Measurements from ENCODE around the gene PRKCE. TPM values are rescaled to one million over a fixed set of nuclear protein-coding genes. Genes with fewer than 3 reads are reported as not detected.

The PRKCE gene
- total and polyA plus RNA-seq, 7 donors = 3.0 to 21.9 (median 15.8) TPM

- Histone ChIP-seq H3K4me1 (no peaks in the 10 kb centered on the region), H3K9me3 (no peaks in the 10 kb centered on the region), H3K27ac (no peak overlapping the region), H3K4me3 (no peak overlapping the region), H3K27me3 (no peaks in the 10 kb centered on the region), H3K36me3 (no peaks in the 10 kb centered on the region)
- WGBS, 2 donors = 86 to 89% methylated on average over 1 of the region's 1 CpG
- no peak for DNase-seq
- intact Hi-C loops (cut with DNase I) = no loop called here
- TF ChIP-seq, protein P1, sequence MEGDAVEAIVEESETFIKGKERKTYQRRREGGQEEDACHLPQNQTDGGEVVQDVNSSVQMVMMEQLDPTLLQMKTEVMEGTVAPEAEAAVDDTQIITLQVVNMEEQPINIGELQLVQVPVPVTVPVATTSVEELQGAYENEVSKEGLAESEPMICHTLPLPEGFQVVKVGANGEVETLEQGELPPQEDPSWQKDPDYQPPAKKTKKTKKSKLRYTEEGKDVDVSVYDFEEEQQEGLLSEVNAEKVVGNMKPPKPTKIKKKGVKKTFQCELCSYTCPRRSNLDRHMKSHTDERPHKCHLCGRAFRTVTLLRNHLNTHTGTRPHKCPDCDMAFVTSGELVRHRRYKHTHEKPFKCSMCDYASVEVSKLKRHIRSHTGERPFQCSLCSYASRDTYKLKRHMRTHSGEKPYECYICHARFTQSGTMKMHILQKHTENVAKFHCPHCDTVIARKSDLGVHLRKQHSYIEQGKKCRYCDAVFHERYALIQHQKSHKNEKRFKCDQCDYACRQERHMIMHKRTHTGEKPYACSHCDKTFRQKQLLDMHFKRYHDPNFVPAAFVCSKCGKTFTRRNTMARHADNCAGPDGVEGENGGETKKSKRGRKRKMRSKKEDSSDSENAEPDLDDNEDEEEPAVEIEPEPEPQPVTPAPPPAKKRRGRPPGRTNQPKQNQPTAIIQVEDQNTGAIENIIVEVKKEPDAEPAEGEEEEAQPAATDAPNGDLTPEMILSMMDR (IDR thresholded peaks at IDR 0.05) = no peak
- TF ChIP-seq EP300 (IDR thresholded peaks at IDR 0.05) = no peak
- no peak for TF ChIP-seq POLR2AphosphoS5 (IDR thresholded peaks at IDR 0.05)
- no peak for TF ChIP-seq POLR2A (IDR thresholded peaks at IDR 0.05)
Measured at GRCh38 chr2:45627911-45628310, 23.6 kb upstream of the PRKCE start.

DNA sequence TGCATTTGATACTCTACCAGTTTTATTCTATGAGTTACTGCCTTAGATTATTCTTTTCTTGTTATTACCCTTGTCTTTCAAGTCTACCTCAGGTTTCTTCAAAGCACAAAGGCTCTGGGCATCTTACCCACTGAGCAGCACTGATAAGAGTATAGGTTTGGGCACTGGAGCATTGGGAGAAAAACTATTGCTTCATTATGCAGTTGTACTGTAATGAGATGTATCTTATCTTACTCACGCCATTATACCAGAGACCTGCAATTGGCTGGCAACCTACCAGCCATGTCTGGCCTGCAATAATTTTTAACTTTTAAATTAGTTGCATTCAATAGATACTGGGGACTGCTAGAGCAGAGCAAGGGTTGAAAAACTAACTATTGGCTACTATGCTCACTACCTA, 21.5 kb upstream of the PRKCE start:
- WGBS, 2 donors = 82 to 91% methylated on average over 1 of the region's 1 CpG
- no peaks in the 10 kb centered on the region for H3K36me3 ChIP-seq
- TF ChIP-seq POLR2AphosphoS5 (IDR thresholded peaks at IDR 0.05) (no peak), POLR2A (IDR thresholded peaks at IDR 0.05) (no peak), EP300 (IDR thresholded peaks at IDR 0.05) (no peak)
- TF ChIP-seq, protein P1 (IDR thresholded peaks at IDR 0.05) = no peak

DNA sequence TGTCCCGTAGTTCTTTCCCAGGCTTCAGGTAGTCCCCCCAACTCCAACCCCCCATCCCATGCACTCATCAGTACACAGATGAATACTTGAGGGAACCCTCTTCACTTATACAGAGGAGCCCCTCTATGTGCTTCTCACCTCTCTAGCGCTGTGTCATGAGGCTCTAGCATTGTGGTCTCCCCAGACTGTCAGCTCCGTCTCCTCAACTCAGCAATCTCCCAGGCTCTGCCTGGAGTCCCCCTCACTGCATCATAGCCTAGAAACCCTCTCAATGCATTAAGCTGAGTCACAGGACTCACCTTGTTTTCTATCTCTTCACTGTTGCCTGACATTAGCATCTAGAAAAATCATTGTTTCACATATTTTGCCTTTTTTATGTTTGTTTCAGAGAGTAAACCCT, 20.2 kb upstream of the PRKCE start:
- TF ChIP-seq POLR2A (IDR thresholded peaks at IDR 0.05) = no peak
- no peak for TF ChIP-seq EP300 (IDR thresholded peaks at IDR 0.05)
- TF ChIP-seq, protein P1 (IDR thresholded peaks at IDR 0.05) = no peak
- TF ChIP-seq POLR2AphosphoS5 (IDR thresholded peaks at IDR 0.05) = no peak
- WGBS, 2 donors = 94% methylated on average over 3 of the region's 3 CpGs

More for the DNA sequence above, 21.5 kb upstream of the PRKCE start:
- H3K9me3 ChIP-seq = no peaks in the 10 kb centered on the region
- DNase-seq = no peak
- no peaks in the 10 kb centered on the region for H3K4me1 ChIP-seq
- no peak overlapping the region for H3K4me3 ChIP-seq
- H3K27ac ChIP-seq = no peak overlapping the region
- no peaks in the 10 kb centered on the region for H3K27me3 ChIP-seq
- intact Hi-C loops (cut with DNase I) = no loop called here

GRCh38 chr2:45631955-45632354, 19.5 kb upstream of the PRKCE start:
- DNase-seq = no peak
- H3K27ac ChIP-seq = no peak overlapping the region
- intact Hi-C loops (cut with DNase I) = no loop called here
- 83 to 86% methylated on average over 3 of the region's 3 CpGs for WGBS, 2 donors
- H3K36me3 ChIP-seq = no peaks in the 10 kb centered on the region
- no peaks in the 10 kb centered on the region for H3K27me3 ChIP-seq
- H3K4me1 ChIP-seq = no peaks in the 10 kb centered on the region
- H3K4me3 ChIP-seq = no peak overlapping the region
- no peaks in the 10 kb centered on the region for H3K9me3 ChIP-seq
- no peak for TF ChIP-seq EP300 (IDR thresholded peaks at IDR 0.05)
- TF ChIP-seq, protein P1 (IDR thresholded peaks at IDR 0.05) = no peak
- no peak for TF ChIP-seq POLR2A (IDR thresholded peaks at IDR 0.05)
- TF ChIP-seq POLR2AphosphoS5 (IDR thresholded peaks at IDR 0.05) = no peak

More for the DNA sequence above, 20.2 kb upstream of the PRKCE start:
- no peak for DNase-seq
- Histone ChIP-seq H3K27me3 (no peaks in the 10 kb centered on the region), H3K27ac (no peak overlapping the region), H3K36me3 (no peaks in the 10 kb centered on the region), H3K4me3 (no peak overlapping the region), H3K9me3 (no peaks in the 10 kb centered on the region), H3K4me1 (no peaks in the 10 kb centered on the region)
- intact Hi-C loops (cut with DNase I) = no loop called here

DNA sequence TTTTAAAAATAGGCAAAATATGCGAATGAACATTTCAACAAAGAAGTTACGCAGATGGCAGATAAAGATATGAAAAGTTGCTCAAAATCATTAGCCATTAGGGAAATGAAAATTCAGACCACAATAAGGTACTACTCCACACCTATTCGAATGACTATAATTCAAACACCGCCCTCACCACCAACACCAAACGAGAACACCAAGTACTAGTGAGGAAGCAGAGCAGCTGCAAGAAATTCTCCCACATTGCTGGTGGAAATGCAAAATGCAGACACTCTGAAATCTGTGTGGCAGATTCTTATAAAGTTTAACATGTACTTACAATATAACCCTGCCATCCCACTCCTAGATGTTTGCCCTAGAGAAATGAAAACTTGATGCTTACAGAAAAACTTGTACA, 17.3 kb upstream of the PRKCE start:
- 83 to 86% methylated on average over 5 of the region's 5 CpGs for WGBS, 2 donors

More for the DNA sequence above, 17.3 kb upstream of the PRKCE start:
- intact Hi-C loops (cut with DNase I) = no loop called here
- no peaks in the 10 kb centered on the region for H3K4me1 ChIP-seq
- no peaks in the 10 kb centered on the region for H3K27me3 ChIP-seq
- DNase-seq = no peak
- TF ChIP-seq EP300 (IDR thresholded peaks at IDR 0.05) (no peak), POLR2AphosphoS5 (IDR thresholded peaks at IDR 0.05) (no peak), POLR2A (IDR thresholded peaks at IDR 0.05) (no peak)
- TF ChIP-seq, protein P1 (IDR thresholded peaks at IDR 0.05) = no peak
- H3K36me3 ChIP-seq = no peaks in the 10 kb centered on the region
- no peak overlapping the region for H3K4me3 ChIP-seq
- no peak overlapping the region for H3K27ac ChIP-seq
- no peaks in the 10 kb centered on the region for H3K9me3 ChIP-seq

All from sigmoid colon (tissue), 7 donors.